NOMO-1 treated with dmso at 0.1 percent for 144 hours (cell line): ENCODE results near the gene DNAL4.

ENCODE experiments used
- DNase-seq: peaks from one replicate; lab custom pipeline; 2025; ENCODE audit not compliant: unreplicated experiment; lab: John Stamatoyannopoulos, UW

Gene DNAL4

DNA sequence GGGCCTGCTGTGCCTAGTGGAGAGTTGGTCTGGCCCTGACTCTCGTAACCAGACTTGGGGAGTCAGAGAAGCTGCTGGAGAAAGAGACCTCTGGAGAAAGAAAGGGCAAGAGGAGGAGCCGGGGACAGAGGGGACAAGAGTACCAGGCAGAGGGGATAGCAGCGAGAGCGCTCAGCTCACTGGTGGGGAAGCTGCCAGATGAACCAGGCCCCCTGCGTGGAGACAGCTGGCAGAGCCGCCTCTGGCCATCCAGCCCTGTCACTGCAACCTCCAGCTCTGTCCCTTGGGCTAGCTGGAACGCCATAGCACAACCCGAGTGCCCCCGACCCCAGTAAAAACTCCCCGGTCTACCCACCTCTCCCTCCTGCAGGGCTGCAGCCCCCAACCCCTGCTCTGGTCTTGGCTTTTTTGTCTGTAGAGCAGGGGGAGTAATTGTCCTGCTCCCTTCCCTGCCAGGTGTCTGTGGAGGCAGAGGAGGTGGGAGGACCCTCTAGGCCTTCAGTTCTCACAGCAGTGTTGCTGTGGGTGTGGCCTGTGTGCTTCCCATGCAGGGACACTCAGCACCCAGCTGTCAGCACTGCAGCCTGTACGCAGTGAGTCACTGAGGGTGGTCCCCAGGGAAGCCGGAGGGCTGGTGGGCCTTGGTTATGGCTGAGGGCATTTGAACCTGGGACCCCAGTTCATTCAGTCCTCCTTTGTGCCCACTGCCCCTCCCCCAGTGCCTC lies 33.3 kb downstream of the DNAL4 start:
- DNase-seq, result no peak

GRCh38 chr22:38759005-38759404 lies 34.9 kb downstream of the DNAL4 start:
- no peak for DNase-seq

- no peak for DNase-seq
Observed at GRCh38 chr22:38758276-38758945, 35.5 kb downstream of the DNAL4 start.

GRCh38 chr22:38757464-38757757 lies 36.5 kb downstream of the DNAL4 start:
- no peak for DNase-seq

GRCh38 chr22:38756711-38757463 lies 37.1 kb downstream of the DNAL4 start:
- DNase-seq, result peak; percentile 31

GRCh38 chr22:38755911-38756532 lies 37.9 kb downstream of the DNAL4 start, which contains the start of gene SUN2:
Gene SUN2, minus strand, starts transcription at chr22:38755998. Its CDS starts 3,370 bp downstream, at chr22:38752628.
- peak; percentile 69 for DNase-seq

- no peak for DNase-seq
Observed at GRCh38 chr22:38755155-38755910, 38.6 kb downstream of the DNAL4 start.

- peak; percentile 56 for DNase-seq
Observed at GRCh38 chr22:38754751-38755154, 39.2 kb downstream of the DNAL4 start.

GRCh38 chr22:38753948-38754750 lies 39.8 kb downstream of the DNAL4 start:
- no peak for DNase-seq

DNA sequence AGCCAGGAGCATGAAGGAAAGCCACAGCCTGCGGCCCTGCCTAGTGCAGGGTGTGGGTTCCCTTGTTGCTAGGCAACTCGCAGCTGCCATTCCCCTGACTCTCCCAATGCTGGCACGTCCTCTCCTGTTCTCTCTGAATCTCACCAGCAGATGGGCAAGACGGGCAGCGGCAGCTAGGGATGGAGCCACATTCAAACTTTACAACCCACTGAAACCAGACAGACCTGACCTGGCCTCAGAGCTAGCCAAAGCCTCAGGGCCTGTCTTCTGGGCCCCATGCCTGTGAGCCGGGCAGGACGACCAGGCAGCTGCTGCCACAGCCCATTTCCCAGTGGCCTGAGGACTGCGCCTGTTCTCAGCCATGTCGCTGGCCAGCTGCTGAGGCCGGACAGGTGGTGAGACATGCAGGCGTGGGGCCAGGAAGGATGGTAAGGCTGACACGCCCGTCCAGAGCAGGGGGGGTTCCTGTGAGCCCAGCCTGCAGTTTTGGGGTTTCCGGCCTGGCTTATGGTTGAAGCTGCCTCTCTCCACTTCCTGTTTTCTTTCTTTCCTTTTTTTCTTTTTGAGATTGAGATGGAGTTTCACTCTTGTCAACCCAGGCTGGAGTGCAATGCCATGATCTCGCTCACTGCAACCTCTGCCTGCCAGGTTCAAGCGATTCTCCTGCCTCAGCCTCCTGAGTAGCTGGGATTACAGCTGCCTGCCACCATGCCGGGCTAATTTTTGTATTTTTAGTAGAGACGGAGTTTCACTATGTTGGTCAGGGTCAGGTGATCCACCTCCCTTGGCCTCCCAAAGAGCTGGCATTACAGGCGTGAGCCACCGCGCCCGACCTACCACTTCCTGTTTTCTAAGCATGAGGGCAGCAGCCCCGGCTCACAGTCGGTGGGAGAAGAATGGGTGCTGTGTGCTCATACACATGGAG lies 42.3 kb downstream of the DNAL4 start:
- peak; percentile 75 for DNase-seq

GRCh38 chr22:38751066-38751421 lies 42.9 kb downstream of the DNAL4 start:
- no peak for DNase-seq

- no peak for DNase-seq
Observed at GRCh38 chr22:38750638-38751037, 43.3 kb downstream of the DNAL4 start.

GRCh38 chr22:38750104-38750503 lies 43.8 kb downstream of the DNAL4 start:
- DNase-seq, result no peak

DNA sequence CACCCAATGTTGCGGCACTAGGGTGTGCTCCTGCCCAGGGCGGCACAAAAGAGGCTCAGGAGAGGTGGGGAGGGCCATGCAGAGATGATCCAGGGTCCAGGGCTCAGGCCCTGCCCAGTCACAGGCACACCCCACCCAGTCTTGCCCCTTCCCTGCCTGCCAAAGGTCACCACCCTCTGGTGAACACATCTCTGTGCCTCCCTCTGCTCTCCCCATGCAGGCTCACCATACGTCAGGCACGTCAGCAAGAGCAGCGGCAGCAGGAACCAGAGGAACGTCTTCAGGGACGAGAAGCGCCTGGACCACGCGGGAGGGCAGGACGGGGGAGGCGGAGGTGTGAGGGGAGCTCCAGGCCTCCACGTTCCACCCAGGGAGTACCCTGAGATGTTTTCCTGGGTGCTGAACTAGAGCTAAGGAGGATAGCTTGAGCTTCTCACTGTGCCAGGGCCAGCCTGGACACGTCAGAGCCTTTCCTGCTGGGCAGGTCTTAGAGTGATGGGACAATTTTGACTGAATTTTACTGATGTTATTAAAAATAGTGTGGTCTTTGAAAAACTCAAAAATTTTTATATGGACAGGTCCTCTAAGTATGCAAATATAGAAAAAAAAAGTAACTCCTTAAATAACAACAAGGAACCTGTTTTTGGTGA lies 45.3 kb downstream of the DNAL4 start:
- DNase-seq, result no peak

DNA sequence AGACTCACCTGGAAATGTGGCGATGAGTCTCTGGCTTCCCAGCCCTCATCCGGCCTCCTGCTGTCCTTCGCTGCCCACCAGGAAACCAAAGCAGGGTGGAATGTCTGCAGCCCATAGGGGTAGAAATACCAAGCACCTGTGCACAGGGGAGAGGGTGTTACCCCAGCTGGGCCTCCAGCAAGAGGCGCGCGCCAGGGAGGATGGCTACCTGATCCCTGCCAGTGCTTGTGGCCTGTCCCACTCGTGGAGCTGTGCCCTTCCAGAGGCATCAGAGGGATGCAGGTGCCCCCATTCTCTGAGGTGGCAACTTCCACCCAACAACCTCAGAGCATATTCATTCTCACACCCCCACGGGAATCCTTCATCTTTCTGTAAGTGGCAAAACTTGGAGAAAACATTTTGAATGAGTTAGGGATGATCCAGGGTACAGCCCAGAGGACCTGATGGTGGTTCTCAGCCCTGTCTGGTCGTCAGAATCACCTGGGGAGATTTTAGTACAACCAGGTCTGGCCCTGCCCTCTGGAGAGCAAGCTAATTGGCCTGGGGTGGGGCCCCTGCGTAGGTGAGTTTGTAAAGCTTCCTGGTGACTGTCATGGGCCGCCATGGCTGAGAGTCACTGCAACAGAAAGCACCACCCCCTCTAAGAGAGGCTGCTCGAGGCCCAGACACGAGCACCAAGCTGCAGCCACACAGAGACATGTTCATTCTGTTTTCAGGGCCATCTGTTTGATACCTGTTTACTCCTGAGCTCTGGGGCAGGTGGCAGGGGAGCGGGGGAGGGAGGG lies 48.1 kb downstream of the DNAL4 start:
- no peak for DNase-seq

DNA sequence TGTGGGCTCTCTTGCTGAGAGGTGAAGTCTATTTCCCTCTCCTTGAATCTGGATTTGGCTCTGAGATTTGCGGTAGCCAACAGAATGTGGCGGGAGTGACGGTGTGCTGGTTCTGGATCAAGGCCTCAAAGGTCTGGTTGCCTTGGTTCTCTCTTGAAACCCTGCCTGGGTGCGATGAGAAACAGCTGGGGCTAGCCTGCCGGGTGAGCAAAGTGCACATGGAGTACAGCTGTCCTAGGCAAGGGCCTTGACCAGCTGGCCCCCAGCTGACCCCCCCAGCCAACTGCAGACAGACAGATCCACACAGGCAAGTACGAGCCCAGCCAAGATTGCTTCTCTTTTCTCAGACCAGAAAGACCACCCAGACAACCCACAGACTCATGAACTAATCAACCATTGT lies 49.0 kb downstream of the DNAL4 start:
- DNase-seq, result no peak

DNA sequence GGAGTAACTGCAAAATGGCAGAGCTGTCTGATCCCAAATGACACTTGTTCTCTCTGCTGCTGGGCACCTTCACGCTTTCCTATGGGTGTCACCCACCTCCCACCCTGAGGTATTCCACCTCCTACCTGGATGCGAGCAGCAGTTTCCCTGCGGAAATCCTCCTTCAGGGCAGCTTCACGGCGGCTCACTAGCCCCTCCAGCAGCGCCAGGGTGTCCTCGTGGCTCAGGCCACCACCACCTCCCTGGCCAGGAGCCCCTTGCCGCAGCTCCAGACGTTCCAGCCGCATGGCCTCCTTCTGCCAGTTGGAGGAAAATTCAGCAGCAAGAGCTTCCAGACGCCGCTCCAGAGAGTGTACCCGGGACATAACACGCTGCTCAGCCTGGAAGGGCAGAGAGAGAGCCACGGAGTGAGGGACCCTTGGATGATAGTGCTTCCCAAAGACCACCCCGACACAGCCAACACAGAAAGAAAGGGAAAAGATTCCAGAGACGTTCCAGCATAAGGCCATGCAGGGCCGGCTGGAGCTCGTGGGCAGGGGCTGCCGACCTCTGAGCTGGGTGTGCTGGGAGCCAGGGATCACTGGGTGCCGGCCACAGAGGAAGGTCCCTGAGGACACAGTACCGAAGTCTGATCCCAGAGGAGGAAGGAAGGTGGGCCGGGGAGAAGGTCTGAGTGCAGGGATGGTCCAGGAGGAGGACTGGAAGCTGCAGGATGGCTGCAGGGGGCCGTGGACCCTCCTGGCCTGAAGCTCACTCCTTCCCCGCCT lies 51.6 kb downstream of the DNAL4 start:
- no peak for DNase-seq
